ENCODE data around the gene MRPL19. TPM values are rescaled to one million over a fixed set of nuclear protein-coding genes. Genes with fewer than 3 reads are reported as not detected.
"Not testable (repeated sequence)": the region's sequence is repeated elsewhere in the genome, so short reads cannot be mapped to it uniquely, and the experiment has no call there.

Gene MRPL19
- total and polyA plus RNA-seq, 10 of the 15 experiments (the other 5 are each of a cell fraction or from before 2014, with no cell fraction given) = 13.1 to 99.0 (median 56.6) TPM

DNA sequence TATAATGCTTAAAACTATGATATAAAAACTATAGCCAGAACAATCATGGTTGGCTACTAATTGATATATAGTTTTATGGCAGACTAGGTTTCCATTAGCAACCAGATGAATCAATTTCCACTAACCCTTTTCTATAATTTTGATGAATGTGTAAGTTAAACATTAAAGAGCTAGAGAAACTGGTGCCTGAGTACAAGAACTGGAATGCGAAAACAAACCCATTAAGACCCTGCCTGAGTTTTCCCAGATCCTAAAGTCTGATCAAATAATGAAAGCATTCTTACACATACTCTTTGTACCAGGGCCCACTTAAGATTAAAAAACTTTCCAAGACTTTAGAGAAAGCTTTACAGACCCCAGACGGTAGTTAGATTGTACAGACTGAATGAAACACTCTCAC lies 21.3 kb downstream of the MRPL19 start (continued):
- TF ChIP-seq, protein P1, sequence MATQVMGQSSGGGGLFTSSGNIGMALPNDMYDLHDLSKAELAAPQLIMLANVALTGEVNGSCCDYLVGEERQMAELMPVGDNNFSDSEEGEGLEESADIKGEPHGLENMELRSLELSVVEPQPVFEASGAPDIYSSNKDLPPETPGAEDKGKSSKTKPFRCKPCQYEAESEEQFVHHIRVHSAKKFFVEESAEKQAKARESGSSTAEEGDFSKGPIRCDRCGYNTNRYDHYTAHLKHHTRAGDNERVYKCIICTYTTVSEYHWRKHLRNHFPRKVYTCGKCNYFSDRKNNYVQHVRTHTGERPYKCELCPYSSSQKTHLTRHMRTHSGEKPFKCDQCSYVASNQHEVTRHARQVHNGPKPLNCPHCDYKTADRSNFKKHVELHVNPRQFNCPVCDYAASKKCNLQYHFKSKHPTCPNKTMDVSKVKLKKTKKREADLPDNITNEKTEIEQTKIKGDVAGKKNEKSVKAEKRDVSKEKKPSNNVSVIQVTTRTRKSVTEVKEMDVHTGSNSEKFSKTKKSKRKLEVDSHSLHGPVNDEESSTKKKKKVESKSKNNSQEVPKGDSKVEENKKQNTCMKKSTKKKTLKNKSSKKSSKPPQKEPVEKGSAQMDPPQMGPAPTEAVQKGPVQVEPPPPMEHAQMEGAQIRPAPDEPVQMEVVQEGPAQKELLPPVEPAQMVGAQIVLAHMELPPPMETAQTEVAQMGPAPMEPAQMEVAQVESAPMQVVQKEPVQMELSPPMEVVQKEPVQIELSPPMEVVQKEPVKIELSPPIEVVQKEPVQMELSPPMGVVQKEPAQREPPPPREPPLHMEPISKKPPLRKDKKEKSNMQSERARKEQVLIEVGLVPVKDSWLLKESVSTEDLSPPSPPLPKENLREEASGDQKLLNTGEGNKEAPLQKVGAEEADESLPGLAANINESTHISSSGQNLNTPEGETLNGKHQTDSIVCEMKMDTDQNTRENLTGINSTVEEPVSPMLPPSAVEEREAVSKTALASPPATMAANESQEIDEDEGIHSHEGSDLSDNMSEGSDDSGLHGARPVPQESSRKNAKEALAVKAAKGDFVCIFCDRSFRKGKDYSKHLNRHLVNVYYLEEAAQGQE (IDR thresholded peaks at IDR 0.05; ENCODE audit: low read depth, low read length) = no peak
- TF ChIP-seq BCLAF1 (IDR thresholded peaks at IDR 0.05) = no peak

DNA sequence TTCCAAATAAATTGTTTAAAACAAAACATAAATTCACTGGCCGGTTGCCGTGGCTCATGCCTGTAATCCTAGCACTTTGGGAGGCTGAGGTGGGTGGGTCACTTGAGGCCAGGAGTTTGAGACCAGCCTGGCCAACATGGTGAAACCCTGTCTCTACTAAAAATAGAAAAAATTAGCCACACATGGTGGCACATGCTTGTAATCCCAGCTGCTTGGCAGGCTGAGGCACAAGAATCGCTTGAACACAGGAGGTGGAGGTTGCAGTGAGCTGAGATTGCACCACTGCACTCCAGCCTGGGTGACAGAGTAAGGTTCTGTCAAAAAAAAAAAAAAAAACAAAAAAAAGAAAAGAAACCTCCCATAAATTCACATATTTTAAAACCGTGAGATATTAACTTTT lies 28.8 kb downstream of the MRPL19 start:
- SMC1A ChIA-PET (ENCODE audit: uncharacterized antibody, unreplicated experiment) = interaction anchor here (3.3 kb wide), 1 partner anchor 35 kb away, joined by 41 read pairs; no protein-coding TSS in a partner anchor
- WGBS (ENCODE audit: insufficient coverage, insufficient replicate concordance, low lambda C conversion rate, missing lambda C conversion rate) = 95% methylated on average over 4 of the region's 4 CpGs
- H3K4me3 ChIP-seq; H3K9ac ChIP-seq (ENCODE audit: control insufficient read depth, insufficient read depth, low read length); H3K27ac ChIP-seq (ENCODE audit: control insufficient read depth, insufficient read depth); in situ Hi-C loops (cut with MboI); intact Hi-C loops (cut with micrococcal nuclease; ENCODE audit: unreplicated experiment); H3K36me3 ChIP-seq (ENCODE audit: control insufficient read depth in 2 of 2, insufficient read depth in 2 of 2, low read length in 1 of 2); BruUV-seq (replicated peaks); POLR2A ChIA-PET; H3K27me3 ChIP-seq (replicated peaks in 1 of 2; ENCODE audit: control insufficient read depth in 2 of 2, insufficient read depth in 2 of 2, low read length in 1 of 2); H4K20me1 ChIP-seq (ENCODE audit: control insufficient read depth, insufficient read depth); FAIRE-seq; H3K4me2 ChIP-seq (ENCODE audit: control insufficient read depth, insufficient read depth); H3K79me2 ChIP-seq (ENCODE audit: control insufficient read depth, insufficient read depth, low read length); DNase-seq (ENCODE audit: low read depth, low spot score); H3K9me3 ChIP-seq (replicated peaks; ENCODE audit: control insufficient read depth, insufficient read depth, low read length); H2AFZ ChIP-seq (ENCODE audit: control insufficient read depth, low read depth, low read length); ATAC-seq; H3K4me1 ChIP-seq (ENCODE audit: control insufficient read depth, insufficient read depth, low read length): not testable (repeated sequence)
- RAD21 ChIA-PET (ENCODE audit: unreplicated experiment) = interaction anchor here (1.3 kb wide), 1 partner anchor 34 kb away, joined by 3 read pairs; no protein-coding TSS in a partner anchor
- CTCF ChIA-PET = interaction anchor here (0.7 to 9.3 kb wide), 5 partner anchors 9 to 92 kb away, joined by 3 to 150 read pairs (median 40); partner anchors contain the start of gene MRPL19
